Left lobe of liver (tissue), 2 donors: ENCODE measurements around the gene GFI1. TPM values are rescaled to one million over a fixed set of nuclear protein-coding genes. Genes with fewer than 3 reads are reported as not detected.
"Not testable (repeated sequence)": the region's sequence is repeated elsewhere in the genome, so short reads cannot be mapped to it uniquely, and the experiment has no call there.

Source experiments
- ATAC-seq: fragments of 200-7000 bp; cut with Tn5 transposase; one replicate; pipeline ENCODE4 v1.9.1; 2020; ENCODE audit warnings: mild to moderate bottlenecking, moderate library complexity
- DNase-seq: peaks from one replicate; pipeline ENCODE4 v3.0.0-alpha.2; 2020; ENCODE audit warnings: low spot score
- total RNA-seq: library from RNA; stranded (reverse); gene quantifications from one replicate; pipeline ENCODE4 v1.2.1, GENCODE V29; 2021
- donor health status: DM: no; HTN: no; CAD: no; lungs with moderate emphysema.
- donor health status: DM: no; HTN: yes; CAD: no.

Gene GFI1
- total RNA-seq: 0.38 TPM

DNA sequence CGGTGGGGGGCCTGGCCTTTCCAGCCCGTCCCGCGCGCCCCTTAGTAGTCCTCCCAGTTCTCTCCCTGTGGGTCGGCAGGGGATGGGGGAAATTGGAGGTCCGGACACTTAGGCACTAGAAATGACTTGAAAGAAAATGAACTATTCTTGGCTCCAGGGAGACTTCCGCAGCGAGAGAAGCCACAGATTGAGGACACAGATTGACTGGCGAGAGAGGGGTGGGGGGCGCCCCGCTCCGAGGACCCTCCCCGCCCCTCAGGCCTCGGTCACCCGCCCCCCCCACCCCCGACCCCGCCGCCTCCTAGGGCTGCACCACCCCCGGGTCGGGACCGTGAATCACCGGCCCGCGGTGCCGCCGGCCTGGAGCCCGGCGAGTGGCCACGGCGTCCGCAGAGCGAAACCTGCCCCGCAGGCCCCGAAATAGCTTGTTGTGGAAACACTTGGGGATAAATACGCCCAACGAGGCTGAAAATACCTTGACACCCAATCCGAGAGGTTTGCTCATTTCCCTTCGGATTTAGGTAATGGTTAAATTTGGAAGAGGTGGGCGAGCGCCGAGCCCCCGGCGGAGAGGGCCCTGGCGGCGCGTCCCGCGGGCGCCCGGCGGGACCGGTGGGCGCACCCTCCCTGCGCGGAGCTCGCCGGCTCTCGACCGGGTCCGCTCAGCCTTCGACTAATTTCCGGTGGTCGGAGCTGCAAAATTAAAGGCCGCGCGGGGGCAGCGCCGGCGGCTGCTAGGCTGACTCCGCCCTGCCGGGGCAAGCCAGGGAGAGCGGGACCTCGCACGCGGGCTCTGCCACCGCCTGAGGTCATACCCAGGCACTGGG is at the start of gene GFI1:
Gene GFI1, minus strand, starts transcription at position 675 of the 827 bp plus-strand sequence. CDS start 3,438 bp downstream, outside the sequence.
- DNase-seq: no peak
- peak; percentile 29 for ATAC-seq

DNA sequence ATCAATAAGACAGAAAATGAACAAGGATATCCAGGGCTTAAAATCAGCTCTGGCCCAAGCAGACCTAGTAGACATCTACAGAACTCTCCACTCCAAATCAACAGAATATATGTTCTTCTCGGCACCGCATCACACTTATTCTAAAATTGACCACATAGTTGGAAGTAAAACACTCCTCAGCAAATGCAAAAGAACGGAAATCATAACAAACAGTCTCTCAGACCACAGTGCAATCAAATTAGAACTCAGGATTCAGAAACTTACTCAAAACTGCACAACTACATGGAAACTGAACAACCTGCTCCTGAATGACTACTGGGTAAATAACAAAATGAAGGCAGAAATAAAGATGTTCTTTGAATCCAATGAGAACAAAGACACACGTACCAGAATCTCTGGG is 45.6 kb upstream of the GFI1 start:
- ATAC-seq, DNase-seq: not testable (repeated sequence)

DNA sequence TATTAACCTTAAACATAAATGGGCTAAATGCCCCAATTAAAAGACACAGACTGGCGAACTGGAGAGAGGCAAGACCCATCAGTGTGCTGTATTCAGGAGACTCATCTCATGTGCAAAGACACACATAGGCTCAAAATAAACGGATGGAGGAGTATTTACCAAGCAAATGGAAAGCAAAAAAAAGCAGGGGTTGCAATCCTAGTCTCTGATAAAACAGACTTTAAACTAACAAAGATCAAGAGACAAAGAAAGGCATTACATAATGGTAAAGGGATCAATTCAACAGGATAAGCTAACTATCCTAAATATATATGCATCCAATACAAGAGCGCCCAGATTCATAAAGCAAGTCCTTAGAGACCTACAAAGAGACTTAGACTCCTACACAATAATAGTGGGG is 45.2 kb upstream of the GFI1 start:
- DNase-seq, ATAC-seq: not testable (repeated sequence)

DNA sequence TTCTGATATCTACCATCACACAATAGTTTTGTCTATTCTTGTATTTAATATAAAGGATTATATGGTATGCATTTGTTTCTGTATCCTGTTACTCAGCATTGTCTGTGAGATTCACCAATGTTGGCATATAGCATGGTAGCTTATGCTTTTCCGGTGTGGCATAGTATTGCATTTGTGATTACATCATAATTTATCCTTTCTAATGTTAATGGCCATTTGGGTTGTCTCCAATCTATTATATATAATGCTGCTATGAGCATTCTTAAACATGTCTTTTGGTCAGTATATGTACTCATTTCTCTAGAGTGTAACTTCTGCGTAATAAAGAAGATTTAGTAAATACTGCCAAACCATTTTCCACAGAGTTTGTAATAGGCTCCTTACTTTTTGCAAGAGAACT is 40.9 kb upstream of the GFI1 start:
- no peak for DNase-seq
- ATAC-seq: no peak

DNA sequence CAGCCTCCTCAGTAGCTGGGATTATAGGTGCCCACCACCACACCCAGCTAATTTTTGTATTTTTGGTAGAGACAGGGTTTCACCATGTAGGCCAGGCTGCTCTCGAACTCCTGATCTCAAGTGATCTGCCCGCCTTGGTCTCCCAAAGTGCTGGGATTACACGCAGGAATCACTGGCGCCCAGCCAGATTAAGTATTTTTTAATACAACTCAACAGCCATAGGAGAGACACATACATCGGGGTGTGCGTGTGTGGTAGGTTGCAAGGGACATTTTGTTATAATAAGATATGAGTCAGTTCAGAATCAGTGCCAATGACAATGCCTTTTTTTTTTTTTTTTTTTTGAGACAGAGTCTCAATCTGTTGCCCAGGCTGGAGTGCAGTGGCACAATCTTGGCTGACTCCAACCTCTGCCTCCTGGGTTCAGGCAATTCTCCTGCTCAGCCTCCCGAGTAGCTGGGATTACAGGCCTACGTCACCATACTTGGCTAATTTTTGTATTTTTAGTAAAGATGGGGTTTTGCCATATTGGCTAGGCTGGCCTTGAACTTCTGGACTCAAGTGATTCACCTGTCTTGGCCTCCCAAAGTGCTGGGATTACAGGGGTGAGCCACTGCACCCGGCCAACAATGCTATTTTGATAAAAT is 38.3 kb upstream of the GFI1 start:
- DNase-seq, ATAC-seq: not testable (repeated sequence)

DNA sequence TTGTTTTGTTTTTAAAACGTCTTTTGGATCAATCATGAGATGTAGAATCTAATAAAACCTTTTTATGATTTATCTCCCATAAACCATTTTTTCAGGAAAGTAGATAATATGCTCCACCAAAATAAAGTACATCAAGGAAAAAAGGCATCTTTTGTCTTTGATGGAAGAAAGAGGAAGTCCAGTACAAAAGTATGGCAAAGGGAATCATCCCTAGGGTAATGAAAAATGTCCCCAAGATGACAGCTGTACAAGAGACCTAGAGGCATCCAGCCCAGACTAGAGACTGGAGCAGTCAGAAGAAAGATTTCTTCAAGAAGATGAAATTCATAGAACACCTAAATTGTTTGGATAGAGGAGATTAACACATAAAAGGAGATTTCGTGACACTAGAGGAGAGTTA is 32.3 kb upstream of the GFI1 start:
- ATAC-seq: no peak
- no peak for DNase-seq

DNA sequence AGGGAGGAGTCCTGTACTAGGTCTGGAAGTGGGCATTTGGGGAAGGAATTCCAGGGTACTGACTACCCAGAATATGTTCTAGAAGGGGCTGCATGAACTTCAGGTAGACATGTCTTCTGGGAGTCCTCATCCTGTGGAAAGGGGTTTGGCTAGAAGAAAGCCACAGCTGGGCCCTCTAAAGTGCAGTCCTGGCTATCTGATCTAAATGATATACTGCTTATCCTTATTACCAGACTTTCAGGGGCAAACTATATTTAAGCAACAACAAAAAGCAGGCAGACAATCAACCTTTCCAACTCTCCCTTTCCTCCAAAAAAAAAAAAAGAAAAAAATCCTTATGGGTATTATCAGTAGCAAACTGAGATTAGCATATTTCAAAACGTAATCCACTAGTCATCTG is 29.8 kb upstream of the GFI1 start:
- ATAC-seq: no peak
- DNase-seq: no peak

DNA sequence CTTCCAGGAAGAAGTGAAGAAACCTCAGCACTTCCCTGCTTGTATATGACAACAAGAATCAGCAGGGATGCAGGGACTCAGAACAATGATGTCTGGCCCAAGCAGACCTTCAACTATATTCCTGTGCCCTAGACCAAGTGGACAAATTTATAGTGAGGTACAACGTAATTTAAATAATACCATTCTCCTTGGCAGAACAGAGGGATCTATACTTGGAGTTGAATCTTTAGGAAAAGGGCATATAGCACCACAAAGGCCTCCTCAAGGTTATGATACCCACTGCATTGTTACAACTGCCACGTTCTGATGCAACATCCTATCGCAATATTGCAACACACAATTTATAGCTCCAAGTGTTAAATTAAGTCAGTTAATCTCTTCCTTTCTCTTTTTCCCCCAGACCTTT is 29.1 kb upstream of the GFI1 start:
- DNase-seq (no peak), ATAC-seq (no peak)

DNA sequence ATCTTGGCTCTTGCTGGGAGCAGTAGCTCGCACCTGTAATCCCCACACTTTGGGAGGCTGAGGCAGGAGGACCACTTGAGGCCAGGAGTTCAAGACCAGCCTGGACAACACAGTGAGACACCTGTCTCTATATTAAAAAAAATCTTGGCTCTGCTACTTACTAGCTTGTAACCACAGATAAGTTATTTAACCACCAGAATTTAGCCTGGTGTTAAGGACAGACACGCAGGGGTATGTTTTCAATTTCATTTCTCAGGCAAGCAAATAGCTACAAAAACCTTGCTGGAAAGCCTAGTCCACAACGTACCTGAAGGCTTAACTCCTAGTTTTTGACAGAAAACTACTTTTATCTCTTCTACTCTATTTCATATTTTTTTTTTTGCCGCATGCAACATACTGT is 24.8 kb upstream of the GFI1 start:
- DNase-seq (no peak), ATAC-seq (no peak)

DNA sequence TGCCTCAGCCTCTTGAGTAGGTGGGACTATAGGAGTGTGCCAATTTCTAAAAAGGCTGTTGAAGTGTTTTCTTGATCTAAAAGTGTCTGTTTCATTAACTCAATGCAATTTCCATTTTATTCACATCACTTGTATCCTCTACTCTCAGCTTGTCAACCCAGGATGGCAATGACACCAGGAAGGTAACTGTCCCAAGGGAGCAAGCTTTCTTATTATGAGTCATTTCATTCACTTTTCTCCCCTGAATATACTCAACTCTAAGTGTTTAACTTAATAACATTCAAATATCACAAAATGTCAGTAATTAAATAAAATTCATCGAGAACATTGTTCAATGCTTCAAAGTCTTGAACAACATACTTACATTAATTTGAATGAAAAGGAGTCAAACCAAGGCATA is 22.9 kb upstream of the GFI1 start:
- no peak for ATAC-seq
- DNase-seq: no peak

DNA sequence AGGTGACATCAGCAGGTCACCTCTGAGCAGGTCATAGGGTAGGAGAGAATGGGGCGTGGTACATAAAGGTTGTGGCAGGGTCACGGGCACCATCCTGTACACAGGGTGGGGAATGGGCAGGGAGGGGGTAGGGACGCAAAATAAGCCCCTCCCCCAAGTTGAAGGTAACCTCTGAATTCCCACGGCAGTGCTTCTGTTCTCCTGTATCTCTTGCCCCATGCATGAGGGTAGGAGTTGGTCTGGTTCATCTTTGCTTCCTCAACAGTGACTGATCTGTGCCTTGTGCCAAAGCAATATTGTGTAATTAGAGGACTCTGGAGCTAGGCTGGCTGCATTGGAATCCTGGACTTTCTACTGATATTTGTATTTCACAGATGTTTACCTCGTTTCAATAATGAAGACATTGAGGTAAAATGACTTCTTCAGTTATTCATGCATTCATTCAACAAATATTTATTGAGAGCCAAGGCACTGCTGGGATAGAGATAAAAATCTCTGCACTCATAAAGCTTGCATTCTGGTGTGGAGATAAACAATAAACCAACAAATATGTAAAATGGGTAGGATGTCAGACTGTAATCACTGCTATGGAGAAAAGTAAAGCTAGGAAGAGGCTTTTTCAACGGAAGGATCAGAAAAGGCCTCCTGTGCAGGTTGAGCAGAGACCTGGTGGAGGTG is 18.4 kb upstream of the GFI1 start:
- ATAC-seq: peak; percentile 97

DNA sequence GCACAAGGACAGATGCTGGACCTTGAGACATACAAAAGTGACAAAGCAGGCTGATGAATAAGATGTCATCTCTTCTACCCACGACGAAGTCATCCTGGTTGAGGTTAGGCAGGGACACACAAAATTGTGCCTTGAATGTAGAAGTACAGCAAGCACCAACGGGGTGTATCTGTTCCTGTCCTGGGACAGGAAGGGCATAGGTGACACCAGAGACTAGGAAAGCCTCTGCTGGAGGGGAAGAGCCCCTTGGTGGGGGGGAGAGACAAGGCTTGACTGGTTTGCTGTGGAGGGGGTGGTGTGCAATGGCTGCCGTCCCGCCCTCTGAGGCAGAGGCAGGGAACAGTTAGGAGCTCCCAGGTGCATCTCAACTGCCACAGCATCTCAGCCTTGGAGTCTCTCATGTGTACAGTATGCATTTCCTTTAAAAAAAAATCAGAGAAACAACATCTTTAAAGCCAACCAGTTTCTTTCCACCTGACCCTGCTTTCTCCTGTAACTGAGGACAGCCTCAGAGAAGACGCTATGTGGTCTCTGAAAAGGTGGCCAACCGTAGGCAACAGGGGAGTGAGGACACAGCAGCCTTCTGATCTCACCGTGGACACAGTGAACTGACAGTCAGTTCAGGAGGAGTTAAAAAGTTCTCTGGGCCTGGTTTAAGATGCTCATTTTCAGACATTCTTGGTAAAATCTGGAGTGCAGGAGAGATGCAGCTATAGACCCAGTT is 17.7 kb upstream of the GFI1 start:
- no peak for DNase-seq
- ATAC-seq: no peak

More for the DNA sequence above, 18.4 kb upstream of the GFI1 start:
- no peak for DNase-seq

DNA sequence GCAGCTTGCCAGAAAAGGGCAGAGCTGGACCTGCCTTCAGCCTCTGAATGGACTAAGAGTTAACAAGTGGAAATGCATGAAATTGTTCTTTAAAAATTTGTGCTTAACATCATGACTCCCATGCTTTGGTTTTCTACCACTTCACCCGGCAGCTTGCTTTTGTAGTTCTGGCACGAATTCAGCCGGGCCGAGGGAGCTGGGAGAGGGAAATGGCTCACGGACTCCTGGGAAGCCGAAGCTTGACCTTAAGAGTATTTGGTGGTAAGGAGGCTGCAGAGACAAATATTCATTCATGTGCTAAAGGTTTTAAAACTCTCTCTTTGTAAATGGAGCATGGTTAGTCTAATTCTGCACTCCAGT is 17.2 kb upstream of the GFI1 start:
- no peak for DNase-seq
- ATAC-seq: no peak

DNA sequence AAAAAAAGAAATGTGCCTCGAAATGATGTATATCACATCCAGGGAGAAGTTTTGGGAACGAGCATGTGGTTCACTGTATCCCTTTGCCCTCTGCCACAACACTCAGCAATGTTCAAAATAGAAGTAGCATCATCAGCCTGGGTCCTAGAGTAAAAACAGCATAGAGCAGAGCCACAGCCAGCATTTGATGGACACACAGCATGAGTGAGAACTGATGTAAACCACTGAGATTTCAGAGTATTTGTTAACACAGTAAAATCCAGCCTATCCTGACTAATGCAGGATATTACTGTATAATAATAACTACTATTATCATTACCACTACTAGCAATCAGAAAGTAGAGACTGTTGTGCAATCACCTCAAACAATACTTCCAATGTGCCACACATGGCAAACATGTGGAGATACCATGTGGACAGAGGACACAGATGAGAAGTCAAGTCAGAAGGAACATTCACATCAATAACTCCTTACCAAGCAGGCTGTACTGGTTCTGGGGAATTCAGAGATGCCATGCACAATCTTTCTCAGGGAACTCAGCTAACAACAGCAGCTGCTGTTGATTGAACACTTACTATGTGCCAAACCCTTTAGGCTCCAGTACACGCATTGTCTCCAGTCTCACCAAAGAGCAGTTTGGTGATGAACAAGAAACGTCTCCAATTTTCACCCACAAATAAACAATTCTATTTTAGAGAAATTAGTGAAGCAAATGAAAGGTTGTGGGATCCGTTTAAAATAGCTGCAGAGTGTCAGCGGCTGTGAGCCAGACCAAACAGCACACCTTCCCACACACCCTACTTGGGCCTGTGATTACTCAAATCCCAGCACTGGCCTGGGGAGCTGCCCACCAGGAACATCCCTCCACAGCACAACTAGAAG is 16.6 kb upstream of the GFI1 start:
- DNase-seq (no peak), ATAC-seq (no peak)

DNA sequence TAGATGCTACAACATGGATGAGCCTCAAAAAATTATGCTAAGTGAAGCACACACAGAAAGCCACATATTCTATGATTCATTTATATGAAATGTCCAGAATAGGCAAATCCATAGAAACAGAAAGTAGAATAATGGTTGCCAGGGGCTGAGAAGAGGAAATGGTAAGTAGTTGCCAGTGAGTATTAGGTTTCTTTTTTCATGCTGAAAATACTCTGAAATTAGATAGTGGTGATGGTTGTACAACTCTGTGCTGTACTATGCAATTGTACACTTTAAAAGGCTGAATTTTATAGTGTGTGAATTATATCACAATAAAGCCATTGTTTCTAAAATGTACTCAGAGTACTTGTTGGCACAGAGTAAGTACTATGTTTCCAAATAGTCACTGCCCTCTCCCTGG is 15.5 kb upstream of the GFI1 start:
- no peak for DNase-seq
- no peak for ATAC-seq

DNA sequence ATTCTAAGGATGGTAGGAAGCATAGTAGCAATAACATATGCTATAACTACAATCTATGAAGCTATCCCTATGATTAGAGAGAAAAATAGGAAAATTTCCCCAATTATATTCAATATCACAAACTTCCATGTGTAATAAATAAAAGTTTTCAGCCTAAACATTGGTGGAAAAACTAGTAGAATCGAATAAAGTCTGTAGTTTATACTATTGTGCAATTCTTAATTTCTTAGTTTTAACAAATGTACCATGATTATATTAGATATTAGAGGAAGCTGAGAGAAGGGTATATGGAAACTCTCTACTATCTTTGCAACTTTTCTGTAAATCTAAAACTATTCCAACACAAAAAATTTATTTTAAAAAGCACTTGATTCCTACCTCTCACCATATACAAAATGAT is 13.8 kb upstream of the GFI1 start:
- no peak for DNase-seq
- no peak for ATAC-seq

DNA sequence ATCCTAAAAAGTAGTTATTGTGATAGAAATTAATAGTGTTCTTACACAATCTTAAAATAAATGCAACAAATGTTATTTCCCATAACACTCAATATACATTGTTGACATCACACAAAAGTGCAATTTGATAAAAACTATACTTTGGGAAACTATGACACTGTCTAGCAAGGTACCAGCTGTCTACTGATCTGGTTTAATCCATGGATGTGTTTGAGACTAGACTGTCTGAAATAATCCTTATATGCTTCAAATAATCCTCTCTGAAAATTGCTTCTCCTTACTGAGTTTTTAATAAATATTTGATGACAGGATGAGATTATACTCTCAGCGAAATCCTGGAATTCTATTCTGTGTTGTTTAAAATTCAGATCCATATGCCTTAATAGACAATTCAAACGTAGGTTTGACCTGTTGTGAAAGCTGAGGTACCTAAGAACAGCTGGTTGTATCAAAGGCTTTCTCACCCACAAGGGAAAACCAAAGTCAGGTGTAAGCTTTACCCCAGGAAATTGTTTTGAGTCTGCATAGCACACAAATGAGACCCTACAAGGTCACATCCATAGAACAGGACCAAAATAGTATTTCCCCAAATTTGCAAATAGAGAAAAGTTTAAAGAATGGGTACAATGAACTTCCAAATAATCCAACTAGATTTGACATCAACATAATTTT is 8.8 kb upstream of the GFI1 start:
- no peak for ATAC-seq
- no peak for DNase-seq

DNA sequence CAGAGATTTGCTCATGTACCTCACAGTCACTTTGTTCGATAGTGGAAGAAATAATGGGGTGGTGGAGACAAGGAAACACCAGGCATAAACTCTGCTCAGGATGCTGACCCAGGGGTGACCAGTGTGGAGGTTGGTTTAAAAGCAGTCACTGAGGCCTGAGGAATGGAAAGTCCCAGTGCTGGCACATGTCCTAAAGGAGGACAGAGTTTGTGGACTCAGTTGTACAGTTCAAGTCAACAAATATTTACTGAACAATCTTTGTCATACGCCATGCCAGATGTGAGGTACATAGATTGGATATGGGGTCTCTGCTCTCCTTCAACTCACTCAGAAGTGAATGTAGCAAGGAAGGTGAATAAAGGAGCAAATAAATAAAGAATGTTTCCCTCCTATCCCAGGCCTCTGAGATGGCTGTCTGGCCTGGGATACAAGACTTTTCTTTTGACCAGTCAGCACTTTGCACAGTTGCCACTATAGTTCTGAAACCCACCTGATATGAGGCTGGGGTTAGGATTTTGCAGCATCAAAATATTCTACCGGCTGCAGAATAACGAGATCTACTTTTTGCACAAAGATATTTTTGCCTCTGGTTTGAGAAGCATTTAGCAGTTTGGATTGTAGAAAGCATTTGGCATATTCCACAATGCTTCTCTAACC is 7.9 kb upstream of the GFI1 start:
- no peak for ATAC-seq

DNA sequence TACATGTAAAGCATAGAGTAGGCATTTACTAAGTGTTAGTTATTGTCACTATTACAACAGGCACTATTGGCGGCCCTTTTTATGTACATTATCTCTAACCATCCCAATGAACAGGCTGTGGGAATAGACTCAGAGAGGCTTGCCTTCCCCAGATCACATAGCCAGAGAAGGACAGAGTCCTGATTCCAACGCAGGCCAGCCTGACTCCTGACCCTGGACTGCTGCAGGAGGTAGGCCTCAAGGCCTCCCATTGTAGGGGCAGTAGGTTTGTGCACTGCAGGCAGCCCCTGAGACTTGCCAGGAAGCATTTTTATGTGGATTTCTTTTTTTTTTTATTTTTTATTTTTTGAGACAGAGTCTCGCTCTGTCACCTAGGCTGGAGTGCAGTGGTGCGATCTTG is 6.4 kb upstream of the GFI1 start:
- DNase-seq (no peak), ATAC-seq (no peak)

More for the DNA sequence above, 7.9 kb upstream of the GFI1 start:
- no peak for DNase-seq
